ENCODE results near the gene FETUB. TPM values are rescaled to one million over a fixed set of nuclear protein-coding genes. Genes with fewer than 3 reads are reported as not detected.

The FETUB gene
- total and polyA plus RNA-seq, 2 of the 8 experiments (the other 6 are each of a cell fraction or from before 2014, with no cell fraction given): 0.15 TPM; not detected in 1

- TF ChIP-seq CHD7 (IDR thresholded peaks at IDR 0.05; ENCODE audit: insufficient replicate concordance, low read length): peak; percentile 26
Observed at GRCh38 chr3:186664119-186664495, 23.9 kb downstream of the FETUB start (continued).
